ENCODE data around the gene RARB.

The RARB gene

GRCh38 chr3:25427563-25427941, 511 bp upstream of the RARB start:
- no peak for TF ChIP-seq CTCF (IDR thresholded peaks at IDR 0.05; ENCODE audit: borderline replicate concordance, insufficient read depth, low read depth, low read length)
- H3K4me3 ChIP-seq (ENCODE audit: low read depth, low read length) = no peak overlapping the region

GRCh38 chr3:25428789-25429335, 799 bp downstream of the RARB start:
- TF ChIP-seq CTCF (IDR thresholded peaks at IDR 0.05; ENCODE audit: borderline replicate concordance, insufficient read depth, low read depth, low read length) = no peak
- H3K4me3 ChIP-seq (ENCODE audit: low read depth, low read length) = no peak overlapping the region

DNA sequence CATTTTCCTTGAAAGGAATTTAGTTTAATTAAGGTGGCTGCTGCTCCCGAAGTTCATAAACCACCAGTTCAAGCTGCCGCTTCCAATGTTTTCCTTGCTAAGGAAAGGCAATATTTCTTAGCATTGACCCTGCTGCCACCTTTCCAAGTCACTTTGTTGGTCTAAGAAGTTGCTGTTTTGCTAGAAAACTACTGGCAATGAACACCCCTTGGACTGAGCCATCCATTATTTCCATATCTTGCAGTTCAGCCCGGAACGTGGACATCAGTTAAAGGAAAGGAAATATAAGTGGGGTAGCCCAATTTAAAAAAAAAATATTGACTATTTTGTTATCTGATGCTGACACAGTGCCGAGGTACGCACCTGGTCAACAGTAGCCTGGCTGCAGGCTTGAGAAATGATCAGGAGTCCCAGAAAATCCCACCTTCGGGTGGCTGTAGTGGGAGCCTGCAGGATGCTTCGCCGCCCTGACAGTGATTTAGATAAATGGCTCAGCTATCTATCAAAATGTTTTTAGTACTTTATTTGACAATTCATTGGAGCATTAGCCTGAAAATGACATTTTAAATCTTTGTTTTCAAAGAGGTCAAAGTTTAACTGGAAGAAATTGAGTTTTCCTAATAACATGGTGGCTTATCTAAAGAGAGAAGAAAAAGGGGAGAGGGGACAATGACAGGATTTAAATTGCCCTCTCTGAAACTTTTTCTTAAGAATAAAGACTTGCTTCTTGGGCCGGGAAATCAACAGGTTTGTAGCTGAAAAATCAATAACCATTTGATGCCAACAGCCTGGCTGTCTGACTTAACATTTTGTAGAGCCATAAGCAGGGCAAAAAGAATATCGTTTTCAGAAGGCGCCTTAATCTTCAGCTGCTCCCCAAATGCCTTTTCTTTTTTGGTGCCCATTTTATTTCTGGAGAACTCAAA, 1.6 kb downstream of the RARB start:
- no peak overlapping the region for H3K4me3 ChIP-seq (ENCODE audit: low read depth, low read length)
- TF ChIP-seq CTCF (IDR thresholded peaks at IDR 0.05; ENCODE audit: borderline replicate concordance, insufficient read depth, low read depth, low read length) = no peak

- no peak for TF ChIP-seq CTCF (IDR thresholded peaks at IDR 0.05; ENCODE audit: borderline replicate concordance, insufficient read depth, low read depth, low read length)
- H3K4me3 ChIP-seq (ENCODE audit: low read depth, low read length) = no peak overlapping the region
Measured at GRCh38 chr3:25430287-25430934, 2.3 kb downstream of the RARB start.

- TF ChIP-seq CTCF (IDR thresholded peaks at IDR 0.05; ENCODE audit: borderline replicate concordance, insufficient read depth, low read depth, low read length) = no peak
- no peak overlapping the region for H3K4me3 ChIP-seq (ENCODE audit: low read depth, low read length)
Measured at GRCh38 chr3:25430935-25431770, 3.1 kb downstream of the RARB start.

- no peak overlapping the region for H3K4me3 ChIP-seq (ENCODE audit: low read depth, low read length)
- TF ChIP-seq CTCF (IDR thresholded peaks at IDR 0.05; ENCODE audit: borderline replicate concordance, insufficient read depth, low read depth, low read length) = no peak
Measured at GRCh38 chr3:25432176-25432720, 4.2 kb downstream of the RARB start.

All from GM12875 (cell line).